Uterus (tissue), 4 donors: ENCODE data around the gene CRACR2A. TPM values are rescaled to one million over a fixed set of nuclear protein-coding genes. Genes with fewer than 3 reads are reported as not detected.

Experiments
- DNase-seq, 2 donors: peaks; one replicate each; pipeline ENCODE4 v3.0.0-alpha.2; 2019 to 2020
- H3K27ac ChIP-seq, 2 donors: fragments of 200-600 bp; sonication (generic); 1 replicate in 1 of 2; 2 replicates in 1 of 2; pipeline ENCODE4 v1.5.1; 2016 to 2018
- H3K27me3 ChIP-seq, 2 donors: fragments of 200-600 bp; sonication (generic); one replicate each; pipeline ENCODE4 v1.5.1; 2018 to 2019; ENCODE audit warnings: control low read depth in 1 of 2
- H3K36me3 ChIP-seq, 2 donors: fragments of 200-600 bp; sonication (generic); one replicate each; pipeline ENCODE4 v1.5.1; 2019; ENCODE audit warnings: control low read depth in 1 of 2
- H3K4me1 ChIP-seq, 2 donors: fragments of 200-600 bp; sonication (generic); one replicate each; pipeline ENCODE4 v1.5.1; 2018 to 2019; ENCODE audit warnings: control low read depth in 1 of 2
- H3K4me3 ChIP-seq, 2 donors: fragments of 200-600 bp; sonication (generic); 1 replicate in 1 of 2; 2 replicates in 1 of 2; pipeline ENCODE4 v1.5.1; 2018 to 2019; ENCODE audit warnings: mild to moderate bottlenecking in 1 of 2
- H3K9me3 ChIP-seq, 2 donors: fragments of 200-600 bp; sonication (generic); one replicate each; pipeline ENCODE4 v1.5.1; 2019; ENCODE audit warnings: control low read depth in 1 of 2
- POLR2A ChIP-seq, 2 donors: fragments of 450-650 bp; IDR thresholded peaks; one replicate each; pipeline ENCODE4 v1.6.1; 2016; ENCODE audit warnings: antibody characterized with exemption in 2 of 2, mild to moderate bottlenecking in 1 of 2, moderate library complexity in 1 of 2
- intact Hi-C: fragments of 100-400 bp; cut with DNase I; formaldehyde crosslinking; loops from one replicate; pipeline ENCODE4 v1.15.1; 2023; ENCODE audit warnings: low total_unique reads
- total RNA-seq, 4 donors: library from RNA; depleted of rRNA in 3 of 4; stranded (reverse); fragments of >200 nt in 3 of 4; gene quantifications; one replicate each; pipeline versions ENCODE4 v1.1.0 to v1.2.4, GENCODE V29; 2014 to 2023
- TF ChIP-seq, protein P1 (sequence below), 4 experiments: fragments of 200-600 bp in 2 of 4; fragments of 450-650 bp in 2 of 4; sonication (generic) in 2 of 4; IDR thresholded peaks; one replicate each; pipeline ENCODE4 v1.5.1; 2016 to 2019; ENCODE audit warnings: antibody characterized with exemption in 4 of 4, mild to moderate bottlenecking in 2 of 4, moderate library complexity in 1 of 4
- donor health status: DM: yes; HTN: yes; CAD: no.

The CRACR2A gene
- total RNA-seq, 4 donors from 2014 or later, result 0.88 to 33.6 (median 3.2) TPM

DNA sequence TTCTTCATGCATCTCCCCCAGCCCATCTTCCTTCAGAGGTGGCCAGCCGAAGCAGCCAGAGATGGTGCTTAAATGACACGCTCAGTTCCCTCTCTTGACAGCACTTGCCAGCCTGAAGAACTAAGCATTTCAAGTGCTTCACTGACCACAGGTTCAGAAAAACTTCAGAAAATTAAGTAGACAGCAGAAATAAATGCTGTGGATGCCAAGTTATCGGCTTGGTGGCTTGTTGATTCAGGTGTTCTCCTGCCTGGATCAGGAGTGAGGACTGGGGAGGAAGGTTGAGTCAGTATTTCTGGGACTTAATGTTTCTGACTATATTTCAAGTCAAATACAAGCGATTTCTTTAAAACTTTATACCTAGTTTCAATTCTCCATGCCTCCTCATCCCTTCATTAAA, 58.2 kb downstream of the CRACR2A start:
- H3K4me1 ChIP-seq, result peaks cover 0 to 5% of the 10 kb centered on the region in 2 donors
- TF ChIP-seq POLR2A (IDR thresholded peaks at IDR 0.05), result no peak
- TF ChIP-seq, protein P1, sequence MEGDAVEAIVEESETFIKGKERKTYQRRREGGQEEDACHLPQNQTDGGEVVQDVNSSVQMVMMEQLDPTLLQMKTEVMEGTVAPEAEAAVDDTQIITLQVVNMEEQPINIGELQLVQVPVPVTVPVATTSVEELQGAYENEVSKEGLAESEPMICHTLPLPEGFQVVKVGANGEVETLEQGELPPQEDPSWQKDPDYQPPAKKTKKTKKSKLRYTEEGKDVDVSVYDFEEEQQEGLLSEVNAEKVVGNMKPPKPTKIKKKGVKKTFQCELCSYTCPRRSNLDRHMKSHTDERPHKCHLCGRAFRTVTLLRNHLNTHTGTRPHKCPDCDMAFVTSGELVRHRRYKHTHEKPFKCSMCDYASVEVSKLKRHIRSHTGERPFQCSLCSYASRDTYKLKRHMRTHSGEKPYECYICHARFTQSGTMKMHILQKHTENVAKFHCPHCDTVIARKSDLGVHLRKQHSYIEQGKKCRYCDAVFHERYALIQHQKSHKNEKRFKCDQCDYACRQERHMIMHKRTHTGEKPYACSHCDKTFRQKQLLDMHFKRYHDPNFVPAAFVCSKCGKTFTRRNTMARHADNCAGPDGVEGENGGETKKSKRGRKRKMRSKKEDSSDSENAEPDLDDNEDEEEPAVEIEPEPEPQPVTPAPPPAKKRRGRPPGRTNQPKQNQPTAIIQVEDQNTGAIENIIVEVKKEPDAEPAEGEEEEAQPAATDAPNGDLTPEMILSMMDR (IDR thresholded peaks at IDR 0.05), result no peak
- intact Hi-C loops, result no loop called here
- DNase-seq, result no peak
- no peaks in the 10 kb centered on the region for H3K36me3 ChIP-seq
- no peaks in the 10 kb centered on the region for H3K27me3 ChIP-seq
- no peak overlapping the region for H3K27ac ChIP-seq
- H3K9me3 ChIP-seq, result no peaks in the 10 kb centered on the region
- no peak overlapping the region for H3K4me3 ChIP-seq

- intact Hi-C loops, result no loop called here
- H3K36me3 ChIP-seq, result no peaks in the 10 kb centered on the region
- no peaks in the 10 kb centered on the region for H3K27me3 ChIP-seq
- no peak overlapping the region for H3K4me3 ChIP-seq
- H3K9me3 ChIP-seq, result no peaks in the 10 kb centered on the region
- H3K4me1 ChIP-seq, result no peaks in the 10 kb centered on the region
- DNase-seq, result no peak
- no peak for TF ChIP-seq POLR2A (IDR thresholded peaks at IDR 0.05)
- TF ChIP-seq, protein P1 (IDR thresholded peaks at IDR 0.05), result no peak
- H3K27ac ChIP-seq, result no peak overlapping the region
Observed at GRCh38 chr12:3692616-3693365, 60.1 kb downstream of the CRACR2A start.

- H3K9me3 ChIP-seq, result no peaks in the 10 kb centered on the region
- no peak for TF ChIP-seq POLR2A (IDR thresholded peaks at IDR 0.05)
- TF ChIP-seq, protein P1 (IDR thresholded peaks at IDR 0.05), result no peak
- H3K27ac ChIP-seq, result no peak overlapping the region
- H3K4me3 ChIP-seq, result no peak overlapping the region
- no peaks in the 10 kb centered on the region for H3K36me3 ChIP-seq
- intact Hi-C loops, result no loop called here
- no peaks in the 10 kb centered on the region for H3K27me3 ChIP-seq
- no peak for DNase-seq
- H3K4me1 ChIP-seq, result no peaks in the 10 kb centered on the region
Observed at GRCh38 chr12:3686463-3686862, 66.4 kb downstream of the CRACR2A start.

DNA sequence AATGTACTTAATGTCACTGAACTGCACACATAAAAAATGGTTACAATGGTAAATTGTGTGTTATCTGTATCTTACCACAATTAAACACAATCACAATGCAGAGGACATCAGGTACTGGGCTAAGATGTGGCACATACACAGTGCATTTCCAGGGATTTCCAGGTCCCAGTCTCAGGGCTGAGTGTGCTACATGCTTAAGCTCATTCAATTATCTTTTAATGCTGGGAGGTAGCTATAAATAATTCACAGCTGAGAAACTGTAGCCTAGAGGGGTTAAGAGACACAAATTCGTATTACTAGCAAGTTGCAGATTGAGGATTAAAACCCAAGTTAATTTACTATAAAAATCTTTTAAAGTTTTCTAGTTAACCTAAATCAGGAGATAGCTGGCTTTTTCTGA, 67.1 kb downstream of the CRACR2A start:
- no peak for DNase-seq
- TF ChIP-seq, protein P1 (IDR thresholded peaks at IDR 0.05), result no peak
- no peak for TF ChIP-seq POLR2A (IDR thresholded peaks at IDR 0.05)
- Histone ChIP-seq H3K4me1 (no peaks in the 10 kb centered on the region), H3K4me3 (no peak overlapping the region), H3K9me3 (no peaks in the 10 kb centered on the region), H3K27ac (no peak overlapping the region), H3K36me3 (no peaks in the 10 kb centered on the region), H3K27me3 (no peaks in the 10 kb centered on the region)
- intact Hi-C loops, result no loop called here

DNA sequence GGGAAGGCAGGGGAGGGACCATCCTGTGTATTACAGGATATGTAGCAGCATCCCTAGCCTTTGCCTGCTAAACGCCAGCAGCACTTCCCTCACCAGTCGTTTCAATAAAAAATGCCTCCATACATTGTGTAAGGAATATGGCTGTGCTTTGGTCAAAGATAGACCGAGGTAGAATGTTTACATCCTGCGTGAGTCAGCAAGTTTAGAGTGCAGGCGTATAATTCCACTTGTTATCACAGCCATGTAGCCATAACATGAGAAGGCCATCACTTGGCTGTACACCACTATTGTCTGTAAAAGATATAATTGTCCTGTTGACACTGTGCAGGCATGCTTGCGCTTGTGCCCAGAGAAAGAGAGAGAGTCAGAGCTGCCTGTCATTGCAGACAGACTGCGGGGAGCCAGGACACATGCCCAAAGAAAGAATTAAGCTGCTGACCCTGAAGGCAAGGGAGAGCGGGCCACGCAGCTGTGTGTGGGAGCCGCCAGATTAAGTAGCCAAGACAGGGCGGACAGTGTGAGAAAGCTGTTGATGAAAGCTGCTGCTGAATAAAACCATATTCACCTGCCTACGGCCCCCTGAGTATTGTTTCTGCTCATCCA, 68.4 kb downstream of the CRACR2A start:
- Histone ChIP-seq H3K27me3 (no peaks in the 10 kb centered on the region), H3K36me3 (no peaks in the 10 kb centered on the region), H3K4me1 (no peaks in the 10 kb centered on the region), H3K4me3 (no peak overlapping the region), H3K9me3 (no peaks in the 10 kb centered on the region), H3K27ac (no peak overlapping the region)
- intact Hi-C loops, result no loop called here
- no peak for DNase-seq
- no peak for TF ChIP-seq POLR2A (IDR thresholded peaks at IDR 0.05)
- TF ChIP-seq, protein P1 (IDR thresholded peaks at IDR 0.05), result no peak
